ENCODE measurements around the gene SSBP2. TPM values are rescaled to one million over a fixed set of nuclear protein-coding genes. Genes with fewer than 3 reads are reported as not detected.

Gene SSBP2
- total and polyA plus RNA-seq, 4 donors = 17.2 to 99.9 (median 27.3) TPM

GRCh38 chr5:81365541-81365940, 385.4 kb downstream of the SSBP2 start:
- 93 to 94% methylated on average over 5 of the region's 5 CpGs for WGBS, 2 donors
- no peak for ATAC-seq (ENCODE audit: insufficient read depth, low FRiP score)

GRCh38 chr5:81363093-81363871, 387.6 kb downstream of the SSBP2 start:
- 51 to 64% methylated on average over 4 of the region's 4 CpGs for WGBS, 2 donors
- ATAC-seq (ENCODE audit: insufficient read depth, low FRiP score) (no peak), DNase-seq (peak in 1 of 3 donors; percentile 33)
- Histone ChIP-seq H3K9me3 (ENCODE audit: control insufficient read depth in 4 of 4, insufficient read depth in 3 of 4, low read length in 3 of 4) (no peaks in the 10 kb centered on the region), H3K36me3 (ENCODE audit: control insufficient read depth in 4 of 4, insufficient read depth in 4 of 4, low read length in 4 of 4) (no peaks in the 10 kb centered on the region), H3K4me3 (no peak overlapping the region), H3K9ac (ENCODE audit: insufficient read depth in 1 of 2, low read length in 2 of 2) (no peak overlapping the region), H3K27me3 (ENCODE audit: control insufficient read depth in 3 of 3, insufficient read depth in 3 of 3, low read length in 2 of 3) (no peaks in the 10 kb centered on the region), H3K27ac (ENCODE audit: low read depth in 1 of 2, low read length in 1 of 2) (no peak overlapping the region), H3K4me1 (ENCODE audit: control insufficient read depth in 5 of 5, insufficient read depth in 5 of 5, low read length in 5 of 5) (peaks cover 0 to 9% (median 0%) of the 10 kb centered on the region in 5 donors)
- no peak for TF ChIP-seq CTCF (IDR thresholded peaks at IDR 0.05; ENCODE audit: control extremely low read depth, extremely low read depth)

More at GRCh38 chr5:81365541-81365940, 385.4 kb downstream of the SSBP2 start:
- no peaks in the 10 kb centered on the region for H3K27me3 ChIP-seq (ENCODE audit: control insufficient read depth in 3 of 3, insufficient read depth in 3 of 3, low read length in 2 of 3)
- no peak for TF ChIP-seq CTCF (IDR thresholded peaks at IDR 0.05; ENCODE audit: control extremely low read depth, extremely low read depth)
- H3K27ac ChIP-seq (ENCODE audit: low read depth in 1 of 2, low read length in 1 of 2) = no peak overlapping the region
- H3K9me3 ChIP-seq (ENCODE audit: control insufficient read depth in 4 of 4, insufficient read depth in 3 of 4, low read length in 3 of 4) = no peaks in the 10 kb centered on the region
- H3K4me3 ChIP-seq = no peak overlapping the region
- H3K4me1 ChIP-seq (ENCODE audit: control insufficient read depth in 5 of 5, insufficient read depth in 5 of 5, low read length in 5 of 5) = peaks cover 0 to 9% (median 0%) of the 10 kb centered on the region in 5 donors
- no peak for DNase-seq
- H3K9ac ChIP-seq (ENCODE audit: insufficient read depth in 1 of 2, low read length in 2 of 2) = no peak overlapping the region
- no peaks in the 10 kb centered on the region for H3K36me3 ChIP-seq (ENCODE audit: control insufficient read depth in 4 of 4, insufficient read depth in 4 of 4, low read length in 4 of 4)

Other genes starting within 250 kb of the SSBP2 start
- 10 to 100 TPM in 1 of 2 donors, 1 to 10 TPM in 1; 6.8 to 10.2 TPM for gene ATG10, start 220.9 kb upstream of the SSBP2 start, total RNA-seq
- gene ATG10, start 220.9 kb upstream of the SSBP2 start, polyA plus RNA-seq = 1 to 10 TPM; 4.6 to 4.8 TPM

Measured in lung (tissue), 12 donors.